ENCODE data around the gene SLC9A3.

The SLC9A3 gene

DNA sequence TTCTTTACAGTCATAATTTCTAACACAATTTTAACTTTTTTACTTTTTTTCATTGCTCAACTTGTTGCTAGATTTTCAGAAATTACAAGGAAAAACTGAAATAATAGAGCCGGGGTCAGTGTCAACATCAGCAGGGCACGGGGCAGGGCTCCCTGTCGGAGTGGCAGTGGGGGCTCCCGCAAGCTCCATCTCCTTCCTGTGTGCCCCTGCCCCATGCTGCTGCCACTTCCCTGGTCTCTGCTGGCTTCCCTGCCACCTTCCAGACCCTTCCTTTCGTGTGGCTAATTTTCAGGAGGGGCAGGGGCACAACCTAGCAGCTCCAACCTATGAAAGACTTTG is 82.3 kb downstream of the SLC9A3 start:
- H2AFZ ChIP-seq (ENCODE audit: low read depth), result peak overlapping the region; percentile 47; the same call in 1 of the 2 replicates
- no peaks in the 10 kb centered on the region for H3K27me3 ChIP-seq (ENCODE audit: insufficient read depth, low read depth)
- H3K9ac ChIP-seq, result no peak overlapping the region

DNA sequence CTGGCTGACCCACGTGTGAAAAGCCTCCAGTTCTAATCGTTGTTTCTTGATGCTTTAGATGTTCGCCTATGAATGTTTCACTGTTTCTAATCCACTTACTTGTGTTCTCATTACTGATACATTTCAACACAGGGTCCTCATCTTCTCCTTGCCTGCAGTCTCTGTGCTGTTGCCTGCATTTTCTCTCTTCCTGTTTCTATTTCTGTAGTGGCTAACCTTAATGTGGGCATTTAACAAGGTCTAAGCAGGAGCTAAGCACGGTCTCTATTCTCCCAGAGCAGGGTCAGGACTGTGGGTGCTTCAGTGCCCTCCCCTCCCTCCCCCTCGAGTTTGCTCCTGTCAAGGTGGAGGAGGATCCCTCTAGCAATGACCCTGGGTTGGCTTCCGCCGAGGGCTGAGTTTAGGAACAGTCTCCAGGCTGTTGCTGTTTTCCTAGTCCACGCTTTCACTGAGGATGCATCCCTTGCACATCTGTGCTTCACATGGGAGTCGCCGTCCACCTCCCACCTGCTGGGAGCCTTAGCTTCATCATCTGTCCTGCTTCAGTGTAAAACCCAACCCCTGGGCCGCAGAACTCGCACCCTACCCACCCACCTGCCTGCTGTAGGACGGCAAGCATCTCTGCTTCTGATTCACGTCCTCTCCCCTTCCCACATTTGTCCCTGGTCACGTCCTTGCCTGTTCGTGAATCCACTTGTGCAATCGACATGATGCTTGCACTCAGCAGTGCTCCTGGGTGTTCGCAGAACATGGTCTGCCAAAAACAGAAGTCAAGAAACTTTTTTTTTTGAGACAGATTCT is 83.6 kb downstream of the SLC9A3 start:
- no peak overlapping the region for H3K9ac ChIP-seq
- H3K27ac ChIP-seq, result no peak overlapping the region
- no peak overlapping the region for H3K4me2 ChIP-seq

More for the DNA sequence above, 82.3 kb downstream of the SLC9A3 start:
- H4K20me1 ChIP-seq (ENCODE audit: insufficient read depth), result no peaks in the 10 kb centered on the region
- no peak for TF ChIP-seq CTCF (conservative IDR thresholded peaks at IDR 0.05; ENCODE audit: low read depth, low read length)
- peak overlapping the region; percentile 82 for H3K4me2 ChIP-seq
- H3K4me3 ChIP-seq (IDR thresholded peaks at IDR 0.05; ENCODE audit: insufficient read depth, low read depth, low read length), result no peak overlapping the region
- H3K79me2 ChIP-seq (ENCODE audit: insufficient read depth, low read depth), result peaks cover 20% of the 10 kb centered on the region
- no peaks in the 10 kb centered on the region; the same call in 1 of the 2 replicates for H3K36me3 ChIP-seq (ENCODE audit: insufficient read depth)
- peaks cover 17% of the 10 kb centered on the region for H3K4me1 ChIP-seq (ENCODE audit: low read depth, poor library complexity, severe bottlenecking)
- no peak overlapping the region for H3K27ac ChIP-seq

GRCh38 chr5:439636-440035 is 84.6 kb downstream of the SLC9A3 start:
- Histone ChIP-seq H3K4me3 (IDR thresholded peaks at IDR 0.05; ENCODE audit: insufficient read depth, low read depth, low read length) (no peak overlapping the region), H3K27me3 (ENCODE audit: insufficient read depth, low read depth) (no peaks in the 10 kb centered on the region), H3K79me2 (ENCODE audit: insufficient read depth, low read depth) (peaks cover 14% of the 10 kb centered on the region), H3K4me2 (no peak overlapping the region), H2AFZ (ENCODE audit: low read depth) (no peak overlapping the region), H3K36me3 (ENCODE audit: insufficient read depth) (no peaks in the 10 kb centered on the region), H3K27ac (no peak overlapping the region), H4K20me1 (ENCODE audit: insufficient read depth) (no peaks in the 10 kb centered on the region), H3K4me1 (ENCODE audit: low read depth, poor library complexity, severe bottlenecking) (peaks cover 17% of the 10 kb centered on the region), H3K9ac (no peak overlapping the region)
- TF ChIP-seq CTCF (conservative IDR thresholded peaks at IDR 0.05; ENCODE audit: low read depth, low read length), result no peak

More for the DNA sequence above, 83.6 kb downstream of the SLC9A3 start:
- Histone ChIP-seq H3K4me1 (ENCODE audit: low read depth, poor library complexity, severe bottlenecking) (peaks cover 17% of the 10 kb centered on the region), H4K20me1 (ENCODE audit: insufficient read depth) (no peaks in the 10 kb centered on the region), H3K79me2 (ENCODE audit: insufficient read depth, low read depth) (peaks cover 20% of the 10 kb centered on the region), H2AFZ (ENCODE audit: low read depth) (no peak overlapping the region), H3K36me3 (ENCODE audit: insufficient read depth) (no peaks in the 10 kb centered on the region), H3K27me3 (ENCODE audit: insufficient read depth, low read depth) (no peaks in the 10 kb centered on the region), H3K4me3 (IDR thresholded peaks at IDR 0.05; ENCODE audit: insufficient read depth, low read depth, low read length) (no peak overlapping the region)
- no peak for TF ChIP-seq CTCF (conservative IDR thresholded peaks at IDR 0.05; ENCODE audit: low read depth, low read length)

DNA sequence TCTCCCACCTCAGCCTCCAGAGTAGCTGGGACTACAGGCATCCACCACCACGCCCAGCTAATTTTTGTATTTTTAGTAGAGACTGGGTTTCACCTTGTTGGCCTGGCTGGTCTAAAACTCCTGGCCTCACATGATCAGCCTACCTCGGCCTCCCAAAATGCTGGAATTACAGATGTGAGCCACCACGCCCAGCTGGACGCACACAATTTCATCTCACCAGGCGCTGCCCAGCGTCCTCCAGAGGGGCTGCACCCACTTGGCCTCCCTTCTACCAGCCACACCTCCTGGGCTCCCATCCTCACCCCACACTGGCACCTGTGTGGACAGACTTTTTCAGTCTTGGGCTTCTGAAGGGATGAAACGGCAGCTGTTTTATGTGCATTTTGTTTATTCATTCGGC is 85.1 kb downstream of the SLC9A3 start:
- peaks cover 12% of the 10 kb centered on the region for H3K4me1 ChIP-seq (ENCODE audit: low read depth, poor library complexity, severe bottlenecking)
- no peak overlapping the region for H3K4me3 ChIP-seq (IDR thresholded peaks at IDR 0.05; ENCODE audit: insufficient read depth, low read depth, low read length)
- H3K27ac ChIP-seq, result no peak overlapping the region
- H4K20me1 ChIP-seq (ENCODE audit: insufficient read depth), result no peaks in the 10 kb centered on the region
- H3K79me2 ChIP-seq (ENCODE audit: insufficient read depth, low read depth), result peaks cover 9% of the 10 kb centered on the region
- TF ChIP-seq CTCF (conservative IDR thresholded peaks at IDR 0.05; ENCODE audit: low read depth, low read length), result no peak
- no peaks in the 10 kb centered on the region for H3K36me3 ChIP-seq (ENCODE audit: insufficient read depth)
- H3K27me3 ChIP-seq (ENCODE audit: insufficient read depth, low read depth), result no peaks in the 10 kb centered on the region
- H3K9ac ChIP-seq, result no peak overlapping the region
- H2AFZ ChIP-seq (ENCODE audit: low read depth), result no peak overlapping the region
- no peak overlapping the region for H3K4me2 ChIP-seq
